Measurements from ENCODE around the gene POLR2F.

DNA sequence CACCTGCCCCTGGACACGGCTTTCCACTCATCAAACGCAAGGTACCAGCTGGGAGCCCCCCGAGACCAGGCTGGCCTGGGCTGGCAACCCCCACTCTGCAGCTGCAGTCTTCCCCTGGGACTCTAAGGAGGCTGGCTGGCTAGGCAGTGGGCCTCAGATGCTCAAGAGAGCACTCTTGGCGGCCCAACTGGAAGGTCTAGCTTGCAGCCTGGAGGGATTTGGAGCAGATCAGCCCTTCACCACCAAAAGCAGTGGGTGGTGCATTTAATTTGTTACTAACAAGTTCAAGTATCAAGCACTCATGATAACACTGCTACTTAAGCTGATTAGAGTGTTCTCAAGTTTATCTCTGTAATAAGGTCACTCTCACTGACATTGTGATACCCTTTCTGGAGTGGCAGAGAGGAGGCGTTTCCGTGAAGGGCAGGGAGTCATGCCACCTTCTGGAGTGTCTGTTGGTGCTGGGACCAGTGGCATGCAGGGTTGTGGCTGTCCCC lies 21.6 kb upstream of the POLR2F start:
- TF ChIP-seq, protein P1, sequence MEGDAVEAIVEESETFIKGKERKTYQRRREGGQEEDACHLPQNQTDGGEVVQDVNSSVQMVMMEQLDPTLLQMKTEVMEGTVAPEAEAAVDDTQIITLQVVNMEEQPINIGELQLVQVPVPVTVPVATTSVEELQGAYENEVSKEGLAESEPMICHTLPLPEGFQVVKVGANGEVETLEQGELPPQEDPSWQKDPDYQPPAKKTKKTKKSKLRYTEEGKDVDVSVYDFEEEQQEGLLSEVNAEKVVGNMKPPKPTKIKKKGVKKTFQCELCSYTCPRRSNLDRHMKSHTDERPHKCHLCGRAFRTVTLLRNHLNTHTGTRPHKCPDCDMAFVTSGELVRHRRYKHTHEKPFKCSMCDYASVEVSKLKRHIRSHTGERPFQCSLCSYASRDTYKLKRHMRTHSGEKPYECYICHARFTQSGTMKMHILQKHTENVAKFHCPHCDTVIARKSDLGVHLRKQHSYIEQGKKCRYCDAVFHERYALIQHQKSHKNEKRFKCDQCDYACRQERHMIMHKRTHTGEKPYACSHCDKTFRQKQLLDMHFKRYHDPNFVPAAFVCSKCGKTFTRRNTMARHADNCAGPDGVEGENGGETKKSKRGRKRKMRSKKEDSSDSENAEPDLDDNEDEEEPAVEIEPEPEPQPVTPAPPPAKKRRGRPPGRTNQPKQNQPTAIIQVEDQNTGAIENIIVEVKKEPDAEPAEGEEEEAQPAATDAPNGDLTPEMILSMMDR (IDR thresholded peaks at IDR 0.05; ENCODE audit: poor library complexity, severe bottlenecking): no peak
- TF ChIP-seq EP300 (conservative IDR thresholded peaks at IDR 0.05; ENCODE audit: poor library complexity, severe bottlenecking) (no peak), TAF1 (IDR thresholded peaks at IDR 0.05; ENCODE audit: low read depth) (no peak), EZH2 (IDR thresholded peaks at IDR 0.05; ENCODE audit: borderline replicate concordance, insufficient read depth, low read length, poor library complexity, severe bottlenecking) (no peak)
